Fibroblast of pulmonary artery (primary cell): ENCODE measurements around the gene SYT13.
"Not testable (repeated sequence)": the region's sequence is repeated elsewhere in the genome, so short reads cannot be mapped to it uniquely, and the experiment has no call there.

Experiments used
- DNase-seq: peaks from one replicate; pipeline ENCODE4 v3.0.0-alpha.2; 2010; ENCODE audit warnings: low read depth
- H3K4me3 ChIP-seq: replicated peaks from 2 replicates; pipeline ENCODE4 v1.5.1; 2011; ENCODE audit warnings: low read depth, mild to moderate bottlenecking, control low read depth, low read length, moderate library complexity
- CTCF ChIP-seq: IDR thresholded peaks from 2 replicates; pipeline ENCODE4 v1.5.1; 2011; ENCODE audit warnings: mild to moderate bottlenecking, control low read depth, low read length, inconsistent platforms; ENCODE audit errors: missing control alignments

The SYT13 gene

DNA sequence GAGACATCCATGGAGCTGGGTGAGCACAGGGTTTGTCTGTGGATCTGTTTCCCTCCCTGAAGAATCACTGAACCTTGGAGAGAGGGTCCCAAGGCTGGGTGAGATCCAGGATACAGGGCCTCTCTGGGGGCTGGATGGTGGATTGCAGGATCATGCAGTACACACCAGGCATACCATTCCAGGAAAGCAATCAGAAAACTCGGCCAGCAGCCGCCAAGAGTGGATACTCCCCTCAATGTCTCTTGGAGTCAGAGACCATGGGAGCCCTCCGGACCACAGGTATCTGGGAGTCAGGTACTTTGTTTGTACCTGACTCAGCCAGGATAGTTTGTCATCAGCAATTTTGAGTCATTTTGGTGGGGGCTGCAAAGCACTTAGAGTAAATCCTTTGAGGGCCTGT lies 14.6 kb upstream of the SYT13 start:
- DNase-seq: no peak
- no peak overlapping the region for H3K4me3 ChIP-seq
- no peak for TF ChIP-seq CTCF

- no peak overlapping the region for H3K4me3 ChIP-seq
- TF ChIP-seq CTCF: no peak
- no peak for DNase-seq
Measured at GRCh38 chr11:45298718-45299117, 12.6 kb upstream of the SYT13 start.

DNA sequence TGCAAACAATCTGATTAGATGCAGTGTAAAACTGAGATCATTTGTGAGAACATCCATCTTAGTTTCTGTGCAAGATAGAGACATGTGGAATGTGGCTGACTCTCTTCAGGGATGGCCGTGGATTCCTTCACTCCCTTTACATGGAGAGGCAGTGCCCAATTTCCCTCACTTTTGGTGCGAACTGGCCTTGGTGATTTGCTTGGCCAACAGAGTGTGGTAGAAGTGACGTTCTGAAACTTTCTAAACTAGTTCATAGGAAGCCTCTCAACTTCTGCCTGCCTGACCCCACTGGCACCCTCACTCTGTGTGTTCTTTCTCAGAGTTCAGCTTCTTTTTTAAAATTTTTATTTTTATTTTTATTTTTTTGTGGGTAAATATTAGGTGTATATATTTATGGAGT lies 9.9 kb upstream of the SYT13 start:
- no peak overlapping the region for H3K4me3 ChIP-seq
- no peak for TF ChIP-seq CTCF
- no peak for DNase-seq

DNA sequence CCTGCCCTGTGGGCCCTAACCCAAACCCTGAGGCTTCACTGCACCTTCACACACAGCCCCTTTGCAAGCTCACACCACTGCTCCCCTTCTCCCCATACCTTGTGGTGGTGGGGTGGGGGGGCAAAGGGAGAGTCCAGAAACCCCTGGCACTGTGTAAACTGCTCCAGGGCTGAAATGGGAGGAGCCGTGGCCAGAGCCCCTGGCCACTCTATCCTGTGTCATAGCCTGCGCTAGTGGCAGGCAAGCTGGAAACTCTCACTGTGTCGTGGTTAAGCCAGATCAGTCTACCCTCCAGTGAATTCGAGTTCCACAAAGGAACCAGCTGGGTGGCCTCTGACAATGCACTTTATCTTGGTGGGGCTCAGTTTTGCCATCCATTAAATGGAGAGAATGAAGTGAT lies 8.4 kb upstream of the SYT13 start:
- no peak overlapping the region for H3K4me3 ChIP-seq
- no peak for DNase-seq
- no peak for TF ChIP-seq CTCF

DNA sequence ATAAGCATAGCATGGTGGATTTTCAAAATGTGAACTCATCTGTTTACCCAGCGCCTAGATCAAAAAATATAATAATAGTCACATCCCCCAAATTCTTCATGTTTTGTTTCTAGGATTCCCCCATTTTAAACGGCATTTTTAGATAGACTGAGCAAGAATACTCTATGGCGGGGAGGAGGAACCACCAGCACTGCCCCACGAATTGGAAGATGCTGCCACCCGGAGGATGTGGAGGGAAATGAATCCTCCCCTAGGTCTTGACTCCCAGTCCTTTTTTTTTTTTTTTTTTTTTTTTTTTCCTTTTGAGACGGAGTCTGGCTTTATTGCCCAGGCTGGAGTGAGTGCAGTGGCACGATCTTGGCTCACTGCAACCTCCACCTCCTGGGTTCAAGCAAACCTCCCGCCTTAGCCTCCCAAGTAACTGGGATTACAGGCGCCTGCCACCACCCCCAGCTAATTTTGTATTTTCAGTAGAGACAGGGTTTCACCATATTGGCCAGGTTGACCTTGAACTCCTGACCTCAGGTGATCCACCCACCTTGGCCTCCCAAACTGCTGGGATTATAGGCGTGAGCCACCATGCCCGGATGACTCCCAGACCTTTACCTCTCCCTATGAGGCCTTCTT lies 7.5 kb upstream of the SYT13 start:
- not testable (repeated sequence) for H3K4me3 ChIP-seq
- TF ChIP-seq CTCF: peak; percentile 66
- peak; percentile 91 for DNase-seq

DNA sequence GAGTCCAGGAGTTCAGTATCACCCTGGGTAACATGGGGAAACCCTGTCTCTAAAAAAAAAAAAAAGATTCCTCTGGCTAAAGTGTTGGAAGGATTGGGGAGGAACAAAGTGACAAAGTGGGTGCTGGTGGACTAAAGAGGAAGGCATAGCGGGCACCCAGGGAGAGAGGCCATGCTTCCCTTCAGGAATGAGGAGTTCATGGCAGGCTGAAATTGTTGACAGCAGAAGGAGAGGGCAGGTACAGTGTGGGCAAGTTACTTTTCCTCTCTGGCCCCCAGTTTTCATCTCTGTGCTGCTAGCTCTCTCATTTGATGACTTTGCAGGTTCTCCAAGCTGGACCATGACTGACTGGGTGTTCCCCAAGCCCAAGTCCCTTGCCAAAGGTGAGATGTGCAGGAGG lies 4.4 kb upstream of the SYT13 start:
- no peak for TF ChIP-seq CTCF
- no peak overlapping the region for H3K4me3 ChIP-seq
- no peak for DNase-seq

GRCh38 chr11:45289369-45289768 lies 3.2 kb upstream of the SYT13 start:
- TF ChIP-seq CTCF: no peak
- peak; percentile 57 for DNase-seq
- no peak overlapping the region for H3K4me3 ChIP-seq
